ENCODE data around the gene FBXO28. TPM values are rescaled to one million over a fixed set of nuclear protein-coding genes. Genes with fewer than 3 reads are reported as not detected.

FBXO28 gene
- total RNA-seq, 2 experiments from 2014 or later = 19.5 to 20.0 TPM

DNA sequence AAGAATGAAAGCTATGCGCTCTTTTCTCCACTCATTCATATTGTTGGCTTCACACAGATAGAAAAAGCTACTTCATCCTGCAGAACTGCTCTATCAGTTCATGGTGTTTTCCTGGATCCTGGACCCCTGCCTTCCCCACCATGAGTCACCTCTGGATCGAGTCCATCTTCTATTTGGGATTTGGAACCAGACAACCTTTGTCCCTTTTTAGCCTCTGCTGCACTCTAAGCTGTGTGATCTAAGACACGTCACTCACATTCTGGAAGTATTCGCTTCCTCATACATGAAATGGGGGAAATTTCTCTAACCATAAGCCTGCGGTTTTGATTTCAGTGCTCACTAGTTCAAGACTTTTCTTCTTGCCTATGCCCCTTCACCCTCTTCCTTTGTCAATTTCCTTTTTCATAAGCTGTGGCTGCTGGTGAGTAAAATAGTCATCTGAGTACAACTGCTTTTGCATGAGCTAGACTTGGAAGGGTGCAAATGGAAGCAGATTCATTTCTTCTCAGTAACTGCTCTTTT, 55.0 kb downstream of the FBXO28 start:
- Mint-ChIP-seq H3K4me3 (peak overlapping the region; percentile 17), H3K27me3 (no peaks in the 10 kb centered on the region), H3K4me1 (ENCODE audit: low read depth) (peaks cover 30% of the 10 kb centered on the region), H3K9me3 (peaks cover 10% of the 10 kb centered on the region), H3K27ac (peak overlapping the region; percentile 50), H3K36me3 (peaks cover 3% of the 10 kb centered on the region)
- ChIA-PET CTCF (interaction anchor here (0.7 to 1.8 kb wide), 10 partner anchors 10 to 262 kb away, joined by 3 to 9 read pairs (median 4); partner anchors contain the start of genes DEGS1 and NVL), POLR2A (interaction anchor here (0.6 to 2.9 kb wide), 8 partner anchors 13 to 161 kb away, joined by 3 to 21 read pairs (median 4); partner anchors contain the start of genes DEGS1 and NVL)
- intact Hi-C loops (cut with micrococcal nuclease) = loop anchor here (1.0 to 5.0 kb wide), 6 partner anchors 13 to 329 kb away; partner anchors contain the start of gene NVL
- DNase-seq = peak; percentile 22

DNA sequence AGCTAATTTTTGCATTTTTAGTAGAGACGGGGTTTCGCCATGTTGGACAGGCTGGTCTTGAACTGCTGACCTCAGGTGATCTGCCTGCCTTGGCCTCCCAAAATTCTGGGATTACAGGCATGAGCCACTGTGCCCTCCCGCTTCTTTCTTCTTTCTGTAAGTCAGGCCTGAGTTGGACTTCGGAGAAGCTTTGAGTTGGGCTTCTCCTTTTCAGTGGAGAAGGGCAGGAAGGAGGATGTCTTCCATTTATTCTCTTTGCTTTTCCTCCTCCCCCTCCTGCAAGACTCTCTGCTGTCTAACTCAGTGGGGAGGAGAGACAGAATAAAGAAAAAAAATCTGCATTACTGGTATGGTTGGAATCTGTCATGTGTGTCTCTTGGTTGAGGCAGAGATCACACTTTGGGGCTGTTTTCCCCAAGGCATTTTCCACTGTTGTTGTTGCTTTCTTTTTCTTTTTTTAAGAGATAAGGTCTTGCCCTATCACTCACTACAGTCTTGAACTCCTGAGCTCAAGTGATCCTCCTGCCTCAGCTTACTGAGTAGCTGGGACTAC, 55.9 kb downstream of the FBXO28 start:
- H3K4me1 Mint-ChIP-seq (ENCODE audit: low read depth) = peaks cover 30% of the 10 kb centered on the region
- H3K27me3 Mint-ChIP-seq = no peaks in the 10 kb centered on the region
- peaks cover 3% of the 10 kb centered on the region for H3K36me3 Mint-ChIP-seq
- no peak overlapping the region for H3K4me3 Mint-ChIP-seq
- ChIA-PET POLR2A (interaction anchor here (0.8 to 2.9 kb wide), 7 partner anchors 12 to 160 kb away, joined by 3 to 21 read pairs (median 5); partner anchors contain the start of genes DEGS1 and NVL), CTCF (interaction anchor here (0.7 to 1.8 kb wide), 8 partner anchors 11 to 171 kb away, joined by 3 to 9 read pairs (median 4); partner anchors contain the start of genes DEGS1 and NVL)
- peaks cover 10% of the 10 kb centered on the region for H3K9me3 Mint-ChIP-seq
- intact Hi-C loops (cut with micrococcal nuclease) = loop anchor here (1.0 to 5.0 kb wide), 6 partner anchors 13 to 329 kb away; partner anchors contain the start of gene NVL
- no peak overlapping the region for H3K27ac Mint-ChIP-seq
- DNase-seq = no peak

DNA sequence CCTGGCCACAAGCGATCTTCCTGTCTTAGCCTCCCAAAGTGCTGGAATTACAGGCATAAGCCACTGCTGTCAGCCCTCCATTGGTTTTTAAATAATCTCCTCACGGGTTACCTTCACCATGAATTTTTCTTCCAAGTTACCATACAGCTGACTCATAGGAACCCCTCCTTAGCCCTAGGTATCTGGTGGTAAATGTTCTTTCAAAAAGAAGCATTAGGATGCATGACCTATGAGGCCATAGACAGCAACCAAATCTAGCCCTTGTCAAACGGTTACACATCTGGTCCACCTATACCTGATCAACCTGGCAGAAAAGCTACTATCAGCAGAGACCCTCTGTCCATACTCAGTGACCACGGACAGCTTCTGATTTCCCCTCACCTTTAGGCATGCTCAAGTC, 56.4 kb downstream of the FBXO28 start:
- ChIA-PET POLR2A (interaction anchor here (1.6 to 2.9 kb wide), 2 partner anchors 12 to 16 kb away, joined by 3 to 21 read pairs; partner anchors contain the start of gene DEGS1), CTCF (interaction anchor here (0.7 to 1.8 kb wide), 3 partner anchors 12 to 170 kb away, joined by 3 to 6 read pairs (median 4); partner anchors contain the start of gene DEGS1)
- peaks cover 3% of the 10 kb centered on the region for H3K36me3 Mint-ChIP-seq
- H3K9me3 Mint-ChIP-seq = peaks cover 10% of the 10 kb centered on the region
- H3K27ac Mint-ChIP-seq = no peak overlapping the region
- DNase-seq = no peak
- intact Hi-C loops (cut with micrococcal nuclease) = no loop called here
- peaks cover 30% of the 10 kb centered on the region for H3K4me1 Mint-ChIP-seq (ENCODE audit: low read depth)
- H3K4me3 Mint-ChIP-seq = no peak overlapping the region
- H3K27me3 Mint-ChIP-seq = no peaks in the 10 kb centered on the region

GRCh38 chr1:224170748-224171478, 57.0 kb downstream of the FBXO28 start:
- Mint-ChIP-seq H3K9me3 (peaks cover 10% of the 10 kb centered on the region), H3K4me3 (no peak overlapping the region), H3K4me1 (ENCODE audit: low read depth) (peaks cover 30% of the 10 kb centered on the region), H3K36me3 (peaks cover 3% of the 10 kb centered on the region), H3K27ac (no peak overlapping the region), H3K27me3 (no peaks in the 10 kb centered on the region)
- intact Hi-C loops (cut with micrococcal nuclease) = no loop called here
- POLR2A ChIA-PET = interaction anchor here (2.9 kb wide), 1 partner anchor 11 kb away, joined by 21 read pairs; the partner anchor contains the start of gene DEGS1
- peak; percentile 30 for DNase-seq
- CTCF ChIA-PET = interaction anchor here (1.7 kb wide), 1 partner anchor 163 kb away, joined by 4 read pairs; no protein-coding TSS in a partner anchor

DNA sequence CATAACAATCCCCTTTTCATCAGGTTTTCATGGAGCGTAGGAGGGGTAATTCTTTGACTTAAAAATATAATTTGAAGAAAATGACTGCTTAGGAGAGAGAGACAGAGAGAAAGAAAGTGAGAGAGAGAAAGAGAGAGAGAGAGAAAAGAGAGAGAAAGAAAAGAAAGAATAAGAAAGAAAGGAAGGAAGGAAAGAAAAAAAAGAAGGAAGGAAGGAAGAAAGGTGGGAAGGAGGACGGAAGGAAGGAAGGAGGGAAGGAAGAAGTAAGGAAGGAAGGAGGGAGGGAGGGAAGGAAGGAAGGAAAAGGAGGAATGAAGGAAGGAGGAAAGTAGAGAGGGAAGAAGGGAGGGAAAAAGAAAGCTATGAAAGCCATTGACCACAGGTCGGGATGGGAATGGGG, 58.3 kb downstream of the FBXO28 start:
- H3K9me3 Mint-ChIP-seq = peaks cover 10% of the 10 kb centered on the region
- POLR2A ChIA-PET = no interaction called here
- no peak for DNase-seq
- intact Hi-C loops (cut with micrococcal nuclease) = no loop called here
- H3K27me3 Mint-ChIP-seq = no peaks in the 10 kb centered on the region
- H3K4me3 Mint-ChIP-seq = no peak overlapping the region
- H3K27ac Mint-ChIP-seq = no peak overlapping the region
- peaks cover 30% of the 10 kb centered on the region for H3K4me1 Mint-ChIP-seq (ENCODE audit: low read depth)
- CTCF ChIA-PET = no interaction called here
- H3K36me3 Mint-ChIP-seq = peaks cover 3% of the 10 kb centered on the region

DNA sequence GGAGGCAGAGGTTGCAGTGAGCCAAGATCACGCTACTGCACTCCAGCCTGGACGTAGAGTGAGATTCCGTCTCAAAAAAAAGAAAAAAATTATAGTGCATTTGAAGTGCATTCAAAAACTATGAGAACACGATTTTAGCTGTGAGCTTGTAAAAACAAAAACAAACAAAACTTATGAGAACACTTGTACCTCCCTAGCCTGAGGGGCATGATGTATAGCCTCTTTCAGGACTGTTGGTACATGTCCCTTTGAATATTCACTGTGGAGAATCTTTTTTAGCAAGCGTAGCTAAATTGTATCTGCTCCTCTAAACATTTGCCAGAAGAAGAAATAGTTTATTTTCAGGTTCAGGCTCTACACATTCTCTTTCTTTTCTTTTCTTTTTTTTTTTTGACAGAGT, 59.6 kb downstream of the FBXO28 start:
- H3K27me3 Mint-ChIP-seq = no peaks in the 10 kb centered on the region
- H3K4me3 Mint-ChIP-seq = no peak overlapping the region
- ChIA-PET CTCF (no interaction called here), POLR2A (no interaction called here)
- intact Hi-C loops (cut with micrococcal nuclease) = no loop called here
- H3K4me1 Mint-ChIP-seq (ENCODE audit: low read depth) = peaks cover 30% of the 10 kb centered on the region
- no peak for DNase-seq
- no peak overlapping the region for H3K27ac Mint-ChIP-seq
- peaks cover 10% of the 10 kb centered on the region for H3K9me3 Mint-ChIP-seq
- H3K36me3 Mint-ChIP-seq = peaks cover 3% of the 10 kb centered on the region

GRCh38 chr1:224175617-224176016, 61.7 kb downstream of the FBXO28 start:
- Mint-ChIP-seq H3K27me3 (no peaks in the 10 kb centered on the region), H3K36me3 (peaks cover 3% of the 10 kb centered on the region), H3K4me3 (peak overlapping the region; percentile 37), H3K9me3 (peaks cover 7% of the 10 kb centered on the region), H3K4me1 (ENCODE audit: low read depth) (peaks cover 9% of the 10 kb centered on the region), H3K27ac (no peak overlapping the region)
- intact Hi-C loops (cut with micrococcal nuclease) = no loop called here
- peak; percentile 58 for DNase-seq
- ChIA-PET POLR2A (no interaction called here), CTCF (no interaction called here)

DNA sequence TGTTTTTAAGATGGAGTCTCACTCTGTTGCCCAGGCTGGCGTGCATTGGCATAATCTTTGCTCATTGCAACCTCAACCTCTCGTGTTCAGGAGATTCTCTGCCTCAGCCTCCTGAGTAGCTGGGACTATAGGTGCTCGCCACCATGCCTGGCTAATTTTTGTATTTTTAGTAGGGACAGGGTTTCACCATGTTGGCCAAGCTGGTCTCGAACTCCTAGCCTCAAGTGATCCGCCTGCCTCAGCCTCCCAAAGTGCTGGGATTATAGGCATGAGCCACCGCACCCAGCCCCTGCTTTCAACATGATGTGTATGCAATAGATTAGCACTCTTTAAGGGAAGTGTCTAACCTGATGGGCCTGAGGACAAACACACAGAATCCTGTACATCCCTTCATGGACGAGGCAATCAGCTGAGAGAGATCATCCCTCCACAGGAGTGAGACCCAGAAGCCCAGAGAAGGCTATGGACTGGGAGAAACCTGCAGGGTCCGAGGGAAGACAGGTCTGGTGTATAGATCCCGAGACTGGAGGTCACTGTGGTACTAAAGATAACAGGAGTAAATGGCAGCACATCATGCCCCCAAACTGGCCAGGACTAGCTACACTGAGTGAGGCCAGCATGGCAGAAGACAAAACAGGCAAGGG, 63.6 kb downstream of the FBXO28 start:
- intact Hi-C loops (cut with micrococcal nuclease) = no loop called here
- POLR2A ChIA-PET = no interaction called here
- Mint-ChIP-seq H3K4me1 (ENCODE audit: low read depth) (peaks cover 15% of the 10 kb centered on the region), H3K9me3 (no peaks in the 10 kb centered on the region), H3K27ac (no peak overlapping the region), H3K36me3 (no peaks in the 10 kb centered on the region), H3K27me3 (no peaks in the 10 kb centered on the region), H3K4me3 (no peak overlapping the region)
- CTCF ChIA-PET = interaction anchor here (0.6 to 0.7 kb wide), 2 partner anchors 8 to 62 kb away, joined by 3 to 7 read pairs; no protein-coding TSS in a partner anchor
- no peak for DNase-seq

GRCh38 chr1:224178894-224179293, 65.0 kb downstream of the FBXO28 start:
- no peaks in the 10 kb centered on the region for H3K9me3 Mint-ChIP-seq
- DNase-seq = no peak
- intact Hi-C loops (cut with micrococcal nuclease) = no loop called here
- no peaks in the 10 kb centered on the region for H3K36me3 Mint-ChIP-seq
- no peaks in the 10 kb centered on the region for H3K27me3 Mint-ChIP-seq
- CTCF ChIA-PET = interaction anchor here (0.7 kb wide), 1 partner anchor 151 kb away, joined by 4 read pairs; the partner anchor contains the start of gene NVL
- POLR2A ChIA-PET = no interaction called here
- no peak overlapping the region for H3K4me3 Mint-ChIP-seq
- no peak overlapping the region for H3K27ac Mint-ChIP-seq
- H3K4me1 Mint-ChIP-seq (ENCODE audit: low read depth) = peaks cover 16% of the 10 kb centered on the region

GRCh38 chr1:224180783-224181452, 67.0 kb downstream of the FBXO28 start:
- ChIA-PET CTCF (no interaction called here), POLR2A (interaction anchor here (2.7 to 3.6 kb wide), 2 partner anchors 11 to 12 kb away, joined by 21 to 27 read pairs; no protein-coding TSS in a partner anchor)
- Mint-ChIP-seq H3K9me3 (no peaks in the 10 kb centered on the region), H3K4me3 (no peak overlapping the region), H3K27me3 (no peaks in the 10 kb centered on the region), H3K36me3 (peaks cover 6% of the 10 kb centered on the region), H3K4me1 (ENCODE audit: low read depth) (peaks cover 33% of the 10 kb centered on the region), H3K27ac (no peak overlapping the region)
- intact Hi-C loops (cut with micrococcal nuclease) = loop anchor here (5.0 kb wide), 4 partner anchors 201 to 349 kb away; partner anchors contain the start of genes TP53BP2 and WDR26
- DNase-seq = no peak

DNA sequence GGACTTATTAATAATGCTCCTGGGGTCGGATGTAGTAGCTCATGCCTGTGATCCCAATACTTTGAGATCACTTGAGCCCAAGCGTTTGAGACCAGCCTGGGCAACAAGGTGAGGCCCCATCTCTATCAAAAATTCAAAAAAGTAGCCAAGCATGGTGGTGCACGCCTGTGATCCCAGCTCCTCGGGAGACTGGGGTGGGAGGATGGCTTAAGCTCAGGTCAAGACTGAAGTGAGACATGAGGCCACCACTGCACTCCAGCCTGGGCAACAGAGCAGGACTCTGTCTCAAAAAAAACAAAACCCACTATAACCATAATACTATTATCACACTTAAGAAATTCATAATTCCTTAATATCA, 67.5 kb downstream of the FBXO28 start:
- ChIA-PET POLR2A (interaction anchor here (2.7 to 3.6 kb wide), 2 partner anchors 11 to 12 kb away, joined by 21 to 27 read pairs; no protein-coding TSS in a partner anchor), CTCF (no interaction called here)
- H3K9me3 Mint-ChIP-seq = no peaks in the 10 kb centered on the region
- H3K27ac Mint-ChIP-seq = no peak overlapping the region
- DNase-seq = no peak
- intact Hi-C loops (cut with micrococcal nuclease) = loop anchor here (5.0 kb wide), 4 partner anchors 201 to 349 kb away; partner anchors contain the start of genes TP53BP2 and WDR26
- peak overlapping the region; percentile 81 for H3K4me3 Mint-ChIP-seq
- H3K4me1 Mint-ChIP-seq (ENCODE audit: low read depth) = peaks cover 37% of the 10 kb centered on the region
- no peaks in the 10 kb centered on the region for H3K27me3 Mint-ChIP-seq
- peaks cover 6% of the 10 kb centered on the region for H3K36me3 Mint-ChIP-seq
